Measurements from ENCODE around the gene LEO1. TPM values are rescaled to one million over a fixed set of nuclear protein-coding genes. Genes with fewer than 3 reads are reported as not detected.

LEO1 gene
- total and polyA plus RNA-seq, 4 donors: 11.3 to 23.3 (median 13.9) TPM

GRCh38 chr15:51907136-51907862, 64.3 kb downstream of the LEO1 start:
- Histone ChIP-seq H3K9me3 (ENCODE audit: control insufficient read depth in 4 of 4, low read length in 3 of 4) (no peaks in the 10 kb centered on the region), H3K4me3 (ENCODE audit: low read depth in 1 of 3, low read length in 3 of 3) (no peak overlapping the region), H3K27ac (ENCODE audit: low read depth in 1 of 2, low read length in 2 of 2) (peak overlapping the region; percentile 70 to 88), H3K4me1 (ENCODE audit: control insufficient read depth in 4 of 4, insufficient read depth in 4 of 4, low read length in 3 of 4) (peaks cover 5 to 25% (median 9%) of the 10 kb centered on the region in 4 donors), H3K27me3 (ENCODE audit: control insufficient read depth in 4 of 4, insufficient read depth in 4 of 4, low read length in 3 of 4) (no peaks in the 10 kb centered on the region), H3K36me3 (ENCODE audit: control insufficient read depth in 4 of 4, insufficient read depth in 3 of 4, low read depth in 1 of 4, low read length in 3 of 4) (peaks cover 5 to 14% (median 8%) of the 10 kb centered on the region in 4 donors), H3K9ac (ENCODE audit: low read depth in 1 of 2, low read length in 2 of 2) (peak overlapping the region in 1 of 2 donors; percentile 3)
- no peak for TF ChIP-seq TAF1 (conservative IDR thresholded peaks at IDR 0.05)
- peak; percentile 82 for TF ChIP-seq SP1 (IDR thresholded peaks at IDR 0.05)
- peak; percentile 79 to 87 for TF ChIP-seq HNF4A (conservative IDR thresholded peaks at IDR 0.05)
- TF ChIP-seq GABPA (IDR thresholded peaks at IDR 0.05 in 1 of 2, conservative IDR thresholded peaks at IDR 0.05 in 1 of 2): no peak
- TF ChIP-seq YY1 (IDR thresholded peaks at IDR 0.05): peak; percentile 83
- TF ChIP-seq RXRA (IDR thresholded peaks at IDR 0.05): peak; percentile 71 to 87
- peak; percentile 95 to 98 for TF ChIP-seq JUND (IDR thresholded peaks at IDR 0.05)
- TF ChIP-seq NR2F2 (IDR thresholded peaks at IDR 0.05): no peak
- TF ChIP-seq, protein P1, sequence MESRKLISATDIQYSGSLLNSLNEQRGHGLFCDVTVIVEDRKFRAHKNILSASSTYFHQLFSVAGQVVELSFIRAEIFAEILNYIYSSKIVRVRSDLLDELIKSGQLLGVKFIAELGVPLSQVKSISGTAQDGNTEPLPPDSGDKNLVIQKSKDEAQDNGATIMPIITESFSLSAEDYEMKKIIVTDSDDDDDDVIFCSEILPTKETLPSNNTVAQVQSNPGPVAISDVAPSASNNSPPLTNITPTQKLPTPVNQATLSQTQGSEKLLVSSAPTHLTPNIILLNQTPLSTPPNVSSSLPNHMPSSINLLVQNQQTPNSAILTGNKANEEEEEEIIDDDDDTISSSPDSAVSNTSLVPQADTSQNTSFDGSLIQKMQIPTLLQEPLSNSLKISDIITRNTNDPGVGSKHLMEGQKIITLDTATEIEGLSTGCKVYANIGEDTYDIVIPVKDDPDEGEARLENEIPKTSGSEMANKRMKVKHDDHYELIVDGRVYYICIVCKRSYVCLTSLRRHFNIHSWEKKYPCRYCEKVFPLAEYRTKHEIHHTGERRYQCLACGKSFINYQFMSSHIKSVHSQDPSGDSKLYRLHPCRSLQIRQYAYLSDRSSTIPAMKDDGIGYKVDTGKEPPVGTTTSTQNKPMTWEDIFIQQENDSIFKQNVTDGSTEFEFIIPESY (IDR thresholded peaks at IDR 0.05): peak; percentile 75
- TF ChIP-seq CTCF (IDR thresholded peaks at IDR 0.05; ENCODE audit: low read depth, low read length, missing input control): peak; percentile 54
- peak; percentile 95 for TF ChIP-seq FOXA2 (IDR thresholded peaks at IDR 0.05)
- peak; percentile 31 for TF ChIP-seq HNF4G (IDR thresholded peaks at IDR 0.05)
- peak; percentile 76 to 82 for TF ChIP-seq RAD21 (IDR thresholded peaks at IDR 0.05)
- peak; percentile 72 for TF ChIP-seq REST (IDR thresholded peaks at IDR 0.05)
- TF ChIP-seq EGR1 (IDR thresholded peaks at IDR 0.05; ENCODE audit: low read depth in 2 of 2): no peak
- TF ChIP-seq FOXA1 (IDR thresholded peaks at IDR 0.05): peak; percentile 97
- peak; percentile 74 for TF ChIP-seq ATF3 (IDR thresholded peaks at IDR 0.05)
- peak; percentile 75 for TF ChIP-seq MAX (IDR thresholded peaks at IDR 0.05)
- WGBS: 41% methylated on average over 8 of the region's 8 CpGs
- no peak for DNase-seq (ENCODE audit: low spot score)

Data from liver (tissue), 9 donors.